GM13976 (cell line): ENCODE data around the gene NOP56.
"Not testable (repeated sequence)": the region's sequence is repeated elsewhere in the genome, so short reads cannot be mapped to it uniquely, and the experiment has no call there.

Experiments used
- DNase-seq: peaks from one replicate; pipeline ENCODE4 v3.0.0; 2012; ENCODE audit warnings: low spot score
- CTCF ChIP-seq: IDR thresholded peaks from 2 replicates; pipeline ENCODE4 v1.5.1; 2012; ENCODE audit warnings: borderline replicate concordance, mild to moderate bottlenecking; ENCODE audit not compliant: insufficient read depth; ENCODE audit errors: extremely low read depth, missing control alignments, control extremely low read depth
- in situ Hi-C: fragments of 300-500 bp; cut with MboI; formaldehyde crosslinking; loops from one replicate; pipeline ENCODE4 v1.12.0; 2022; ENCODE audit warnings: low sequenced_read_pairs, mixed read lengths, inconsistent platforms; ENCODE audit not compliant: unreplicated experiment

Gene NOP56

GRCh38 chr20:2694519-2694918, 42.1 kb downstream of the NOP56 start:
- in situ Hi-C loops: no loop called here
- DNase-seq: peak; percentile 31
- TF ChIP-seq CTCF: no peak

- no peak for TF ChIP-seq CTCF
- DNase-seq: peak; percentile 24
- in situ Hi-C loops: no loop called here
Observed at GRCh38 chr20:2695206-2695983, 43.0 kb downstream of the NOP56 start.

GRCh38 chr20:2695984-2696525, 43.6 kb downstream of the NOP56 start:
- DNase-seq, in situ Hi-C loops: not testable (repeated sequence)

GRCh38 chr20:2696646-2697045, 44.2 kb downstream of the NOP56 start:
- in situ Hi-C loops: no loop called here
- no peak for TF ChIP-seq CTCF
- no peak for DNase-seq

- in situ Hi-C loops: no loop called here
- TF ChIP-seq CTCF: no peak
- no peak for DNase-seq
Observed at GRCh38 chr20:2697768-2698167, 45.3 kb downstream of the NOP56 start.

GRCh38 chr20:2698186-2698817, 45.9 kb downstream of the NOP56 start:
- in situ Hi-C loops: no loop called here
- no peak for TF ChIP-seq CTCF
- DNase-seq: no peak

- no peak for DNase-seq
- in situ Hi-C loops: no loop called here
- no peak for TF ChIP-seq CTCF
Observed at GRCh38 chr20:2698912-2699311, 46.5 kb downstream of the NOP56 start.
